ENCODE data around the gene IGFBP7.

The IGFBP7 gene

DNA sequence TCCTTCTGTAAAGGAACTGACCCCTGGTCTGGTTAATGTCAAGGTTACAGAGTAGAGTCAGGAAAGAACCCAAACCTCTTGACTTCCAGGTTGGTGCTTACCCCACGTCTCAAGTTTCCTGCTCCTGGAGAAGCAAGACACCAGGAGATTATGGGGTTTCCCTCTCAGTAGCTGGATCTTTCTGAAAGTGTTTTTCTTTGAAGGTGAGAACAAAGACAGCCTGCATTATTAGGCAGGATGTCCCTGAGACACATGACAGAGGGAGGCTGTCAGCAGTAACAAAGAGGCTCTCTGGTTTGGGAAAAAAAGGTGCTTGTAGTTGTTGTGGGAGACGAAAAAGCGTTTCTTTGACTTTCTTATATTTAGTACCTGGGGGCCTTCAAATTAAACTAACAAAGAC lies 44.7 kb upstream of the IGFBP7 start:
- no peak overlapping the region for H3K4me3 ChIP-seq (ENCODE audit: low read depth, low read length)
- DNase-seq (ENCODE audit: low read depth), result no peak

DNA sequence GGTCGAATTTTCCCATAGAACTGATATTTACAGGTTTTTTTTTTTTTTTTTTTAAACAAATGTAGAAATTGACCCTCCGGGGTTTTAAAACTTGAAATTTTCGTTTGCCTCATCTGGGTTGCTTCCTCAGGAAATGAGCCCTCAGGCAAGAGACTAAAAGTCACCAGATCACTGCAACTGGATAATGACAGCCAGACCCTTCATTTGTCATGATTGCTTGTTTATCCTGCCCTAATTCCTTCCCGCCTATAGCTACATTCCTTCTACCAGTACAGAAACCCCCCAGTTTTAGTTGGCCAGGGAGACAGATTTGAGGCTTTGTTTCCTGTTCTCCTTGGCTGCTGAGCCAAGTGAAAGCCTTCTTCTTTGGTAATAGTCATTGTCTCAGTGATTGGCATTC lies 44.0 kb upstream of the IGFBP7 start:
- DNase-seq (ENCODE audit: low read depth), result no peak
- TF ChIP-seq CTCF (IDR thresholded peaks at IDR 0.05; ENCODE audit: control insufficient read depth, extremely low read depth, insufficient read depth), result no peak
- no peak overlapping the region for H3K4me3 ChIP-seq (ENCODE audit: low read depth, low read length)

More for the DNA sequence above, 44.7 kb upstream of the IGFBP7 start:
- no peak for TF ChIP-seq CTCF (IDR thresholded peaks at IDR 0.05; ENCODE audit: control insufficient read depth, extremely low read depth, insufficient read depth)

- no peak for TF ChIP-seq CTCF (IDR thresholded peaks at IDR 0.05; ENCODE audit: control insufficient read depth, extremely low read depth, insufficient read depth)
- no peak overlapping the region for H3K4me3 ChIP-seq (ENCODE audit: low read depth, low read length)
- no peak for DNase-seq (ENCODE audit: low read depth)
Measured at GRCh38 chr4:57153207-57153606, 43.0 kb upstream of the IGFBP7 start.

- no peak for TF ChIP-seq CTCF (IDR thresholded peaks at IDR 0.05; ENCODE audit: control insufficient read depth, extremely low read depth, insufficient read depth)
- no peak for DNase-seq (ENCODE audit: low read depth)
- no peak overlapping the region for H3K4me3 ChIP-seq (ENCODE audit: low read depth, low read length)
Measured at GRCh38 chr4:57151481-57151880, 41.3 kb upstream of the IGFBP7 start.

DNA sequence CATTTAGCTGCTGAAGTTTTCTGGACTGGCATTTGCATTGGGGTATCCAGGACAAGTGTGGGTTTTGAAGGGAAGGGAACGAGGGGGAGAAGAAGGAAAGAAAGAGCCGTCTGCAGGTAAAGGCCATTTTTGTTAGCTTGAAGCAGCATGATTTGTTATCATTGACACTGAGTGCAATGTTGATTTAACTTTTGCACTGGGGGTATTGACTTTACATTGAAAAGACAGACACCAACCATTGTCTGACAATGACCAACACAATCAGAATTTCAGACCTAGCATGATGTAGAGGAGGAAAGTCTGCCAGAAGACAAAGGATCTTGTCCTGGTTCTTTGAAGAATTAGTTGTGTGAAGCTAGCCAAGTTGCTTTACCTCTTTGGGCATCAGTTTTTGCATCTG lies 39.6 kb upstream of the IGFBP7 start:
- TF ChIP-seq CTCF (IDR thresholded peaks at IDR 0.05; ENCODE audit: control insufficient read depth, extremely low read depth, insufficient read depth), result no peak
- DNase-seq (ENCODE audit: low read depth), result no peak
- no peak overlapping the region for H3K4me3 ChIP-seq (ENCODE audit: low read depth, low read length)

DNA sequence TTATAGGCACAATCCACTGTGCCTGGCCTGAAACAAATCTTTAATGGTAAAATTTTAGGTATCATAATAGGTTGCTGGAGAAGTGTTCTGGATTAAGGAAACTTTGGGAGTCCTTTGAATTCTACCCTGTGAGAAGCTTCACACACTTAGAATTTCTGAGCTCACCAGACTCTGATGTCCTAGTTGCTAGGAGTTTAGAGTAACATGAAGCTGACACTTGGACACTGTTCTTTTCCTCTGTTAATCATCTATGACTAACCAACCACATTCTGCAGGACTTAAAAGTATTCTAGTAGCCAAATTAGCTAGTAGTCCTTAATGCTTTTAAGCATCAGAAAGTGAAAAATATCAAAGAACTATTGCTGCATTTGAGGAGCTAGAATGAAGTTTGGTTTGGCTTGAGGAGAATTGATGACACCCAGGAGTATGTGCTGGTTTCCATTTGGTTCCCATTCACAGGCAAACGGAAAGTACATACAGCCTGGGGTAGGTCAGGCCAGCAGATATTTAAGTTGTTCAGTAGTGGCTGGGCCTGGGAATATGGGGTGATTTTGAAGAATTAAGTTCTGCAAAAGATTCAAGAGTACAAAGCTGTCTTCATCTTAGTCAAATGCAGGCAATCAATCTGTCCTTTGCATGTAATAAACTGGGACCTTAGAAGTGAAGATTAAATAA lies 38.8 kb upstream of the IGFBP7 start:
- TF ChIP-seq CTCF (IDR thresholded peaks at IDR 0.05; ENCODE audit: control insufficient read depth, extremely low read depth, insufficient read depth), result no peak
- no peak for DNase-seq (ENCODE audit: low read depth)
- no peak overlapping the region for H3K4me3 ChIP-seq (ENCODE audit: low read depth, low read length)

GRCh38 chr4:57148177-57148576 lies 38.0 kb upstream of the IGFBP7 start:
- DNase-seq (ENCODE audit: low read depth), result no peak
- H3K4me3 ChIP-seq (ENCODE audit: low read depth, low read length), result no peak overlapping the region
- TF ChIP-seq CTCF (IDR thresholded peaks at IDR 0.05; ENCODE audit: control insufficient read depth, extremely low read depth, insufficient read depth), result no peak
